Mesendoderm (in vitro differentiated cells): Measurements from ENCODE around the gene TMPRSS9.
"Not testable (repeated sequence)": the region's sequence is repeated elsewhere in the genome, so short reads cannot be mapped to it uniquely, and the experiment has no call there.

Experiments
- DNase-seq: peaks from one replicate; pipeline ENCODE4 v3.0.0; 2013
- H2AK5ac ChIP-seq: 2 replicates; pipeline ENCODE4 v1.6.1; 2013; ENCODE audit warnings: low read length, inconsistent platforms
- H2BK120ac ChIP-seq: 2 replicates; pipeline ENCODE4 v1.6.1; 2013; ENCODE audit warnings: low read depth, mild to moderate bottlenecking, low read length, moderate library complexity, mixed read lengths
- H2BK15ac ChIP-seq: replicated peaks from 2 replicates; pipeline ENCODE4 v1.6.1; 2013; ENCODE audit warnings: low read depth, mild to moderate bottlenecking, moderate library complexity
- H2BK5ac ChIP-seq: 2 replicates; pipeline ENCODE4 v1.6.1; 2013; ENCODE audit warnings: low read length, inconsistent platforms
- H3K18ac ChIP-seq: 2 replicates; pipeline ENCODE4 v1.6.1; 2013; ENCODE audit warnings: mild to moderate bottlenecking, low read length, mixed read lengths
- H3K23ac ChIP-seq: one replicate; pipeline ENCODE4 v1.6.1; 2013; ENCODE audit warnings: low read length
- H3K27ac ChIP-seq: 2 replicates; pipeline ENCODE4 v1.5.1; 2013; ENCODE audit warnings: low read depth, mild to moderate bottlenecking, inconsistent platforms, low read length, moderate library complexity
- H3K27me3 ChIP-seq: 2 replicates; pipeline ENCODE4 v1.6.1; 2013; ENCODE audit warnings: low read length, control low read depth, mild to moderate bottlenecking, inconsistent platforms; ENCODE audit not compliant: insufficient read depth, poor library complexity
- H3K36me3 ChIP-seq: 2 replicates; pipeline ENCODE4 v1.6.1; 2013; ENCODE audit warnings: low read length, inconsistent platforms; ENCODE audit not compliant: control insufficient read depth, insufficient read depth
- H3K4ac ChIP-seq: one replicate; pipeline ENCODE4 v1.6.1; 2013; ENCODE audit warnings: low read depth, mild to moderate bottlenecking, low read length, moderate library complexity
- H3K4me1 ChIP-seq: 2 replicates; pipeline ENCODE4 v1.6.1; 2013; ENCODE audit warnings: low read depth, low read length, inconsistent platforms; ENCODE audit not compliant: control insufficient read depth
- H3K4me2 ChIP-seq: 2 replicates; pipeline ENCODE4 v1.6.1; 2013; ENCODE audit warnings: low read length
- H3K4me3 ChIP-seq: 2 replicates; pipeline ENCODE4 v1.5.1; 2013; ENCODE audit warnings: mild to moderate bottlenecking, low read length
- H3K56ac ChIP-seq: one replicate; pipeline ENCODE4 v1.6.1; 2013; ENCODE audit warnings: low read length
- H3K79me1 ChIP-seq: 2 replicates; pipeline ENCODE4 v1.6.1; 2013; ENCODE audit warnings: low read length, inconsistent platforms
- H3K79me2 ChIP-seq: 2 replicates; pipeline ENCODE4 v1.6.1; 2013; ENCODE audit warnings: mild to moderate bottlenecking, low read length; ENCODE audit not compliant: control insufficient read depth, insufficient read depth
- H3K9ac ChIP-seq: 2 replicates; pipeline ENCODE4 v1.6.1; 2013; ENCODE audit warnings: low read length, inconsistent platforms
- H4K5ac ChIP-seq: one replicate; pipeline ENCODE4 v1.6.1; 2013; ENCODE audit warnings: low read length
- H4K8ac ChIP-seq: one replicate; pipeline ENCODE4 v1.6.1; 2013; ENCODE audit warnings: low read depth, mild to moderate bottlenecking, control low read depth, low read length, moderate library complexity
- WGBS: extraction: QIAGEN DNeasy Blood & Tissue Kit; methylation state at CpG from one replicate; pipeline ENCODE4 v1.1.7; 2013; ENCODE audit warnings: low lambda C conversion rate, missing lambda C conversion rate; ENCODE audit not compliant: insufficient coverage; ENCODE audit errors: extremely low coverage; 5-methylcytosine and 5-hydroxymethylcytosine counted together

The TMPRSS9 gene

DNA sequence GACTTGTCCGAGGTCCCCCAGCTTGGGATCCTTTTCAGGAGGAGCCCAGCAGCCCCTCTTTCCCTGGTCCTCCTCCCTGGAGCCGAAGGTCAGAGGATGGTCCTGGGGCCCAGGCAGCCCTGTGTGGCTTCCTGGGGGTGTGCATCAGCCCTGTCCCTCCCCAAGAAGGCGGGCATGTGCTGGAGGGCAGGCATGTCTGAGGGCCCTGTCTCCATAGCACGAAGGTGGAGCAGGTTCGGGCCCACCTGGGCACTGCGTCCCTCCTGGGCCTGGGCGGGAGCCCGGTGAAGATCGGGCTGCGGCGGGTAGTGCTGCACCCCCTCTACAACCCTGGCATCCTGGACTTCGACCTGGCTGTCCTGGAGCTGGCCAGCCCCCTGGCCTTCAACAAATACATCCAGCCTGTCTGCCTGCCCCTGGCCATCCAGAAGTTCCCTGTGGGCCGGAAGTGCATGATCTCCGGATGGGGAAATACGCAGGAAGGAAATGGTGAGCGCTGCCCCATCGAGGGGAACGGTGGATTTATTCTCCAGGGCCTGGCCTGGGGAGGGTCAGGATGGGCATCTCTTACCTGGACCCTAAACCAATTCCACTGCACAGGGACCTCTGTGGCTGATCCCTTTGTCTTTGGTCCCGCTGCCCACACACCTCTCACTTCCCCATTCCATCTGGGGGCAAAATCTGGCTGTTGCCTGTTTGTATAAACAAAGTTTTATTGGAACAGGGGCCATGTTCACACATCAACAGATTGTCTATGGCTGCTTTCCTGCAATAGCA lies 56.4 kb downstream of the TMPRSS9 start:
- no peaks in the 10 kb centered on the region for H3K4me1 ChIP-seq
- H3K18ac ChIP-seq, result no peak overlapping the region
- H3K23ac ChIP-seq, result no peak overlapping the region
- no peak for DNase-seq
- no peak overlapping the region for H2BK120ac ChIP-seq
- no peak overlapping the region for H3K27ac ChIP-seq
- H4K5ac ChIP-seq, result no peak overlapping the region
- H3K9ac ChIP-seq, result no peak overlapping the region
- no CpG with 5 or more reads among the region's 19 CpGs for WGBS
- H3K36me3 ChIP-seq, result no peaks in the 10 kb centered on the region
- H3K27me3 ChIP-seq, result no peaks in the 10 kb centered on the region
- no peak overlapping the region for H3K56ac ChIP-seq
- no peak overlapping the region for H3K4me3 ChIP-seq
- no peak overlapping the region for H4K8ac ChIP-seq
- no peak overlapping the region for H2BK5ac ChIP-seq
- no peak overlapping the region for H3K4me2 ChIP-seq
- no peaks in the 10 kb centered on the region for H3K79me2 ChIP-seq
- no peak overlapping the region for H3K4ac ChIP-seq
- no peak overlapping the region for H2BK15ac ChIP-seq
- no peaks in the 10 kb centered on the region for H3K79me1 ChIP-seq
- no peak overlapping the region for H2AK5ac ChIP-seq

DNA sequence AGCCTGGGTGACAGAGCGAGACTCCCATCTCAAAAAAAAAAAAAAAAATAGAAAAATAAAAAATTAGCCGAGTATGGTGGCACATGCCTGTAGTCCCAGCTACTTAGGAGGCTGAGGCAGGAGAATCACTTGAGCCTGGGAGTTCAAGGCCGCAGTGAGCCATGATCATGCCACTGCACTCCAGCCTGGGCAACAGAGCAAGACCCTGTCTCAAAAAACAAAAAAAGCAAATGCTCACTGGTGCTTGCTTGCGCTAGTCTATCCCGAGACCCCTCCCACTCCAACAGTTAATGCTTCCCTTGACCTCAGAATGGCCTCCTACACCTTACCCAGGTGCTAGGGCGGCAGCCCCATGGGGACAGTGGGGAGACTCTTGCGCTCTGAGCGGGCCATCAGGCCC lies 57.4 kb downstream of the TMPRSS9 start:
- not testable (repeated sequence) for H3K79me2 ChIP-seq, H4K5ac ChIP-seq, H3K4ac ChIP-seq, H3K4me1 ChIP-seq, H3K27me3 ChIP-seq, H3K4me3 ChIP-seq, DNase-seq, H3K56ac ChIP-seq, H2BK120ac ChIP-seq, H2AK5ac ChIP-seq, H3K79me1 ChIP-seq, H3K9ac ChIP-seq, H2BK15ac ChIP-seq, H3K23ac ChIP-seq, H3K18ac ChIP-seq, H3K36me3 ChIP-seq, H2BK5ac ChIP-seq, H4K8ac ChIP-seq, H3K4me2 ChIP-seq, H3K27ac ChIP-seq
- no CpG with 5 or more reads among the region's 8 CpGs for WGBS

DNA sequence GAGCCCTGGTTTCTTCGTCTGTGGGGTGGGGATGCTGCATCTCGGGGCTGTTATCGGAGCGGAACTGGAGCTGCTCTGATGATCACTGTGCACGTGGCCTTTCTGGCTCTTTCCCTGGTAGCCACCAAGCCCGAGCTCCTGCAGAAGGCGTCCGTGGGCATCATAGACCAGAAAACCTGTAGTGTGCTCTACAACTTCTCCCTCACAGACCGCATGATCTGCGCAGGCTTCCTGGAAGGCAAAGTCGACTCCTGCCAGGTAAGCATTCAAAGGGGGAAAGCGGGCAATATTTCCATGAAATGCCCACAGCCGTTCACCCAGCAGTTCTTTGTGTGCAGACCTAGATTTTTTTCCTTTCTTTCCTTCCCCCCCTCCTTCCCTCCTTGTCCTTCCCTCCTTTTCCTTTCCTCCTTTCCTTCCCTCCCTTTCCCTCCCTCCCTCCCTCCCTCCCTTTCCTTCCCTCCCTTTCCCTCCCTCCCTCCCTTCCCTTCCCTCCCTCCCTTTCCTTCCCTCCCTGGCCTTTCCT lies 57.9 kb downstream of the TMPRSS9 start:
- no peaks in the 10 kb centered on the region for H3K79me2 ChIP-seq
- H4K8ac ChIP-seq, result no peak overlapping the region
- no peak overlapping the region for H2BK15ac ChIP-seq
- no peak overlapping the region for H2AK5ac ChIP-seq
- no peaks in the 10 kb centered on the region for H3K4me1 ChIP-seq
- no CpG with 5 or more reads among the region's 13 CpGs for WGBS
- H3K9ac ChIP-seq, result no peak overlapping the region
- H3K4ac ChIP-seq, result no peak overlapping the region
- no peak overlapping the region for H2BK120ac ChIP-seq
- H3K27me3 ChIP-seq, result no peaks in the 10 kb centered on the region
- no peak overlapping the region for H3K4me3 ChIP-seq
- no peak overlapping the region for H3K56ac ChIP-seq
- no peak overlapping the region for H4K5ac ChIP-seq
- H3K79me1 ChIP-seq, result no peaks in the 10 kb centered on the region
- H3K4me2 ChIP-seq, result no peak overlapping the region
- H3K36me3 ChIP-seq, result no peaks in the 10 kb centered on the region
- no peak overlapping the region for H3K18ac ChIP-seq
- H3K27ac ChIP-seq, result no peak overlapping the region
- H3K23ac ChIP-seq, result no peak overlapping the region
- no peak for DNase-seq
- no peak overlapping the region for H2BK5ac ChIP-seq

DNA sequence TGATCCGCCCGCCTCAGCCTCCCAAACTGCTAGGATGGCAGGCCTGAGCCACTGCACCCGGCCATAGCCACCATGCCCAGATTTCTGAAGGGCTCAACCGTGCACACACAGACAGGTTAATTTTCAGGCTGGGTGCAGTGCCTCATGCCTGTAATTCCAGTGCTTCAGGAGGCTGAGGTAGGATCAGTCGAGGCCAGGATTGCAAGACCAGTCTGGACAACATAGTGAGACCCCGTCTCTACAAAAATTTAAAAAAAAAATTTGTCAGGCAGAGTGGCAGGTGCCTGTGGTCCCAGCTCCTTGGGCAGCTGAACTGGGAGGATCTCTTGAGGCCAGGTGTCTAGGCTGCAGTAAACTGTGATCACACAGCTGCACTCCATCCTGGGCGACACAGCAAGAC lies 59.7 kb downstream of the TMPRSS9 start:
- Histone ChIP-seq H3K27me3 (no peaks in the 10 kb centered on the region), H3K56ac (no peak overlapping the region), H2AK5ac (no peak overlapping the region), H3K4me3 (no peak overlapping the region), H4K8ac (no peak overlapping the region), H2BK5ac (no peak overlapping the region), H2BK120ac (no peak overlapping the region), H2BK15ac (no peak overlapping the region), H3K18ac (no peak overlapping the region), H3K79me2 (no peaks in the 10 kb centered on the region), H3K9ac (no peak overlapping the region), H3K79me1 (peaks cover 1% of the 10 kb centered on the region), H3K23ac (no peak overlapping the region), H3K4ac (no peak overlapping the region), H3K4me2 (no peak overlapping the region), H3K36me3 (no peaks in the 10 kb centered on the region), H3K4me1 (no peaks in the 10 kb centered on the region), H3K27ac (no peak overlapping the region), H4K5ac (no peak overlapping the region)
- no CpG with 5 or more reads among the region's 7 CpGs for WGBS
- no peak for DNase-seq

DNA sequence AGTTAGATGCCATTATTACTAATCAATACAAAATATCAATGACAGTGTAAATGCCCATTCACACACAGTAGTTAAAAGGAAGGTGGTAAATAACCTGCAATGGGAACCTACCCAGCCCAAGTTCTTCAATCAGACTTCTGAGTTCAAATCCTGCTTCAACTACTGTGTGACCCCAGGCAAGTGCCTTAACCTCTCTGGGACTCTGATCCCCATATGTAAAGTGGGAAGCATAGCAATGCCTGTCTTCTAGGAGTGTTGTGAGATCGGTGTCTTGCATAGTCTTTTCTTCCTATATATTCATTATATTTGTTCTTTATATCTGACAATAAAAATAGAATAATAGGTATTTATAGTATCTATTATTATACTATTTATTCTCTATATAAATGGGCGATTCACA lies 60.4 kb downstream of the TMPRSS9 start:
- peaks cover under 1% of the 10 kb centered on the region for H3K79me2 ChIP-seq
- DNase-seq, result no peak
- H2BK15ac ChIP-seq, result no peak overlapping the region
- H3K18ac ChIP-seq, result no peak overlapping the region
- H4K8ac ChIP-seq, result no peak overlapping the region
- H3K4me2 ChIP-seq, result no peak overlapping the region
- no peak overlapping the region for H2AK5ac ChIP-seq
- no peak overlapping the region for H2BK5ac ChIP-seq
- H4K5ac ChIP-seq, result no peak overlapping the region
- WGBS, result no CpG with 5 or more reads among the region's 2 CpGs
- no peaks in the 10 kb centered on the region for H3K27me3 ChIP-seq
- H3K4me3 ChIP-seq, result no peak overlapping the region
- no peak overlapping the region for H3K23ac ChIP-seq
- H3K4me1 ChIP-seq, result no peaks in the 10 kb centered on the region
- H3K79me1 ChIP-seq, result peaks cover 1% of the 10 kb centered on the region
- H3K4ac ChIP-seq, result no peak overlapping the region
- H2BK120ac ChIP-seq, result no peak overlapping the region
- no peak overlapping the region for H3K56ac ChIP-seq
- no peaks in the 10 kb centered on the region for H3K36me3 ChIP-seq
- no peak overlapping the region for H3K27ac ChIP-seq
- no peak overlapping the region for H3K9ac ChIP-seq
